ENCODE measurements around the gene MCUB.
A peak's percentile ranks its signal among the peaks of the same experiment; 100 is the strongest.

MCUB gene

DNA sequence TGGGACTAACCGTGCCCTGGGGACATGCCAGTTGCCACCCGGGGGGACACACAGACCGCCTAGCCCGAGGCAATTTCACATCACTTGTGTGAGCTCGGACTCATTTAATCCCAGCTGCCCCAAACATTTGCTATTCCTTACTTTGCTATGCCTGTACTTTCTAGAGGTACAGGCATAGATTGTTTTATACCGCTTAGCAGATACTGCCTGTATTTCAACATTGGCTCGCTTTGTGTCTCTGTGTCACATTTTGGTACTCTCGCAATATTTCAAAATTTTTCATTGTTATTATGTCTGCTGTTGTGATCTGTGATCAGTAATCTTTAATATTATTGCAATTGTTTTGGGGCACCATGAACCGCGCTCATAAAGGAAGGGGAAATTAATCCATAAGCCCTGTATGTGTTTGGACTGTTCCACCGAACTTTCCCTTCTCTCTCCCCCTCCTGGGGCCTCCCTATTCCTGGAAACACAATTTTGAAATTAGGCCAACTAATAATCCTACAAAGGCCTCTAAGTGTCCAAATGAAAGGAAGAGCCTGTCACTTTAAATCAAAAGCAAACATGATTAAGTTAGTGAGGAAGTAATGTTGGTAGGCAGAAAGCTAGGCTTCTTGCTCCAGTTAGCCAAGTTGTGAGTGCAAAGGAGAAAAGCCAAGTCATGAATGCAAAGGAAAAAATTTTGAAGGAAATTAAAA is 143.8 kb downstream of the MCUB start:
- DNase-seq (ENCODE audit: low read depth) = no peak
- H3K4me3 ChIP-seq (ENCODE audit: low read depth, low read length) = peak overlapping the region; percentile 79

DNA sequence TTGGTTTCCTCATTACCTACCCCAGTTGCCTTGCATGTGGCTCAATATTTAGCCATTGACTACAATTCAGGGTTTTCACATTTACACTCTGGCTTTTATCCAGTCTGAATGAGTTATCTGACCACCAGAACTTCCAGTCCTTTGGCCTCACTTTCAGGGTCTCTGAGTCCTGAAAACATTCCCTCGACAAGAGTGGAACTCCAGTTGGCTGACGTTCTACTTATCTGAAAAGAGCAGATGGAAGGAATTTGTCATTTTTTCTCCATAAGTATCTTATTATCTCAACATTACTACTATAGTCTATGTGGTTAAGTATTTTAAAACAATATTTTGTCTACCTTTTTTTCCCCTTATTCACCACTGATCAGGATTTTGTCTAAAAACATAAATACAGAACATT is 148.4 kb downstream of the MCUB start:
- H3K4me3 ChIP-seq (ENCODE audit: low read depth, low read length) = no peak overlapping the region
- no peak for DNase-seq (ENCODE audit: low read depth)

- no peak for DNase-seq (ENCODE audit: low read depth)
- no peak overlapping the region for H3K4me3 ChIP-seq (ENCODE audit: low read depth, low read length)
Observed at GRCh38 chr4:109708990-109709389, 148.9 kb downstream of the MCUB start.

DNA sequence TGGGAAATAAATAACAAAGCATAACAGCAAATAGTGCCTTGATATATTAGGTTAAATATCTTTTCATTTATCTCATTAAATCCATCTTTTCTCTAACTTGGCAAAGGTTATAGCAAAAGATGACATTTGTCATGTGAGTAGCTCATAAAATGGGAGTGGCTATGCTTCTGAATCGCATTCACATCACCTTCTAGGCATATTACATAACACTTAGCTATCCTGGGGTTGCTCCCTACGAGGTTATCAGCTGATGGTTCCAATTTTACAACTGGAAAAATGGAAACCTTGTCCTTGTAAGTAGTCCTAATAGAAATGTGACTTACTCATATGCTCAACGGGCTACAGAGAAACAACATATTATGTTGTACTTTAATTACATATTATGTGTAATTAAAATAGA is 153.5 kb downstream of the MCUB start:
- H3K4me3 ChIP-seq (ENCODE audit: low read depth, low read length) = no peak overlapping the region
- no peak for DNase-seq (ENCODE audit: low read depth)

DNA sequence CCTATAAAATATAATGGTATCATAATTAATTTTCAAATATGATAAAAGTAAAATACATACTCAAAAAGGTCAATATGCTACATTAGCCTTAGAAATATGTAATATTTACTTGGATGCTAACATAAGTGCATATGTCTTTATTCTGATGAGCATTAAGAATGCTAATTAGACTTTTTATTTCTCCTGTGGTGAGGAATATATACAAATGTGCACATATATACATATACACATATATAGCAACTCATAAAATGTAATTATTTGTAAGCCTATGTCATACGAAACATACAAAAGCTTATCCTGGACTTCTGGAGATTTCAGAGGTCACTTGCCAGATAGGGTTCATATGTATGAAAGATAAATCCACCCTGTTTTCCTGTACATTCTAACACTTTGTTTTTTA is 158.7 kb downstream of the MCUB start:
- no peak overlapping the region for H3K4me3 ChIP-seq (ENCODE audit: low read depth, low read length)
- DNase-seq (ENCODE audit: low read depth) = no peak

DNA sequence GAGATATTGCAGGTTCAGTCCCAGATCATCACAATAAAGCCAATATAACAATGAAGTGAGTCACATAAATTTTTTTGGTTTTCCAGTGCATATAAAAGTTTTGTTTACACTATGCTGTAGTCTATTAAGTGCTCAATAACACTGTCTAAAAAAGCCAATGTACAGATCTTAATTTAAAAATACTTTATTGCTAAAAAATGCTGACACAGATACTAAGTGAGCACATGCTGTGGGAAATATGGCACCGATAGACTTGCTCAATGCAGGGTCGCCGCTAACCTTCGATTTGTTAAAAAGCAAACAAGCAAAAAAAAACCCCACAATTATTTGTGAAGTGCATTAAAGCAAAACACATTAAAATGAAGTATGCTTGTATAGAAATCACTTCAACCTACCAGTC is 159.6 kb downstream of the MCUB start:
- no peak for DNase-seq (ENCODE audit: low read depth)
- H3K4me3 ChIP-seq (ENCODE audit: low read depth, low read length) = no peak overlapping the region

DNA sequence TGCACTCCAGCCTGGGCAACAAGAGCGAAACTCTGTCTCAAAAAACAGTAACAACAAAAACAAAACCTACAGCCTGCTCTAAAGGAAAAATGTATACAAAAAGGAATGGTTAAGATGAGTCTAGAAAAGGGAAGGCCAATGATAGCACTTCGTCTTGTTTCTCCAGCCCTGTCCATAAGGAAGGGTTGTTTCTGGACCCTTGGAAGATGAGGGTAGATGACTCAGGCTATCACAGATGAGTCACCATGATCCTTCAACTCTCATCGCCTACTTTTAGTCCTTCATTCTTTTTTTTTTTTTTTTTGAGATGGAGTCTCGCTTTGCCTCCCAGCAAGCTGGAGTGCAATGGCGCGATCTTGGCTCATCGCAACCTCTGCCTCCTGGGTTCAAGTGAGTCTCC is 161.0 kb downstream of the MCUB start:
- H3K4me3 ChIP-seq (ENCODE audit: low read depth, low read length) = no peak overlapping the region
- no peak for DNase-seq (ENCODE audit: low read depth)

DNA sequence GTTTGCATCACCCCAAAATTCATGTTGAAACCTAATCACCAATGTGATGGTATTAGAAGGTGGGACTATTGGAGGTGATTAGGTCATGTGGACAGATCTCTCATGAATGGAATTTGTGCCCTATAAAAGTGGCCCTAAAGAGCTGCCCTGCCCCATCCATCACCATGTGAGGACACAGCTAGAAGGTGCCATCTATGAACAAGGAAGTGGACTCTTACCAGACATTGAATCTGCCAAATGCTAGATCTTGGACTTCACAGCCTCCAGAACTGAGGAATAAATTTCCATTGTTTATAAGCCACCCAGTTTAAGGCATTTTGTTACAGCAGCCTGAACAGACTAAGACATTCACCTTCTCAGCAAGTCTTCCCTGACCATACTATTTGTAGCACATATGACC is 162.3 kb downstream of the MCUB start:
- DNase-seq (ENCODE audit: low read depth) = no peak
- H3K4me3 ChIP-seq (ENCODE audit: low read depth, low read length) = no peak overlapping the region

DNA sequence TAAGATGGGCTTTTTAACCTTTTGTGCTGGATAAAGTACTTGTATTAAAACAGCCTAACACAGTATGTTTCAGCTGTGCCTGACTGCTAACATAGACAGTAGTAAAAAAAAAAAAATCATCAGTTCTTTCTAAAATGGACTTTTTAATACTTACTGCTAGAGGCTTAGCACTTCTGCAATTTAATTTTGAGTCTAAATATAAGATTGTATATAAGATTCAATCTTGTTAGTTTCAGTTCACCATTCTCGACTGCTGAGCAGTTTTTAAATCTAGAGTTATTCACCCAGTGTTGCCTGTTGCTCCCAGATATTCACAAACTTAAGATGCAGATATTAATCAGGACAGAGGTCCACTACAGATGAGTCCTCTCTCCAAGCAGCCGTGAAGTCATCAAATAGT is 163.1 kb downstream of the MCUB start:
- DNase-seq (ENCODE audit: low read depth) = no peak
- H3K4me3 ChIP-seq (ENCODE audit: low read depth, low read length) = no peak overlapping the region

DNA sequence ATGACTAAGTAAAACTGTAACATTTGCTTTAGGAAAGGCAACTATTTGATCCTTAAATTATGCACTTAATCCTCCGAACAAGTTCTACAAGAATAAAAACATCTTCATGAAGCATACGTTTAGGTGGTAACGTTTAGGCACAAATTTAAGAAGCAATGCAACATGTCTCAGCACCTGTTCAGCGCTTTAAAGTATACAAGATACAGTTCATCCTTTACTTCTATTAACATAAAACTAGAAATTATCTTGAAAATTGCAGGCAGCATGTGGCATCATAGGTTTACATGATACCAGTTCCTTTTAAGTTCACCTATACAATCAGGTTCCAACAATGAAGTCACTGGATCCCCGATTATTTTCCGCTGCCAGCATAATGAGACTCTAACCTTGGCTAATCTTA is 168.3 kb downstream of the MCUB start:
- H3K4me3 ChIP-seq (ENCODE audit: low read depth, low read length) = peak overlapping the region; percentile 78
- DNase-seq (ENCODE audit: low read depth) = no peak

DNA sequence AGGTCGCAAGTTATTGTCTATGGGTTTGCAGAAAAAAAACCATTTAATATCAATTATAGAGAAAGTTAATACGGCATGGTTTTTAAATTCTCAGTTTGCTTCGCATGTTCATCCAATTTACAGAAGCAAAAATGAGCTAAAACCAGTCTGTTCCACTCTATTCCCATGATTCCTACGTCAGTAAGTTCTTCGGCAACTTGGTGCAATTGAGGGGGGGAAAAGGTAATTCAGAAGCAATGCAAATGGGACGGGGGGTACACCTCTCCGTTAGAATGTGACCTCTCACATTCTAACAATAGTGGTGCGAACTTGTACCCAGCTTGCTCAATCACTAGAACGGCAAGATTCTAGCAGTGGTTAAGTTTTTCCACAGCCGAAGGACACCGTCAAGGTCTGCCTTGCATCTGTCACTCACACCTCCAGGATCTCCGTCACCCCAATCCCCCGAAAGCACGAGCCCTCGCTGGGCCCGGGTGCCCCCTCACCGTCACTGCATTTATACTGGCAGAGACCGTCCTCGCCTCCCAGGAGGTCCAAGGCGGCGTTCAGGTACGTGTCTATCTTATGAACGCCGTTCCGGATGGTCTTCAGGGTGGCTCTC is 169.2 kb downstream of the MCUB start:
- H3K4me3 ChIP-seq (ENCODE audit: low read depth, low read length) = peak overlapping the region; percentile 78

GRCh38 chr4:109729718-109730618 is 169.9 kb downstream of the MCUB start, which contains the start of gene PLA2G12A:
Gene PLA2G12A (minus strand): TSS chr4:109730070. CDS start chr4:109729809, 261 bp downstream.
- H3K4me3 ChIP-seq (ENCODE audit: low read depth, low read length) = peak within 1 kb of the TSS; percentile 78
- DNase-seq (ENCODE audit: low read depth) = no peak

More for the DNA sequence above, 169.2 kb downstream of the MCUB start:
- no peak for DNase-seq (ENCODE audit: low read depth)

DNA sequence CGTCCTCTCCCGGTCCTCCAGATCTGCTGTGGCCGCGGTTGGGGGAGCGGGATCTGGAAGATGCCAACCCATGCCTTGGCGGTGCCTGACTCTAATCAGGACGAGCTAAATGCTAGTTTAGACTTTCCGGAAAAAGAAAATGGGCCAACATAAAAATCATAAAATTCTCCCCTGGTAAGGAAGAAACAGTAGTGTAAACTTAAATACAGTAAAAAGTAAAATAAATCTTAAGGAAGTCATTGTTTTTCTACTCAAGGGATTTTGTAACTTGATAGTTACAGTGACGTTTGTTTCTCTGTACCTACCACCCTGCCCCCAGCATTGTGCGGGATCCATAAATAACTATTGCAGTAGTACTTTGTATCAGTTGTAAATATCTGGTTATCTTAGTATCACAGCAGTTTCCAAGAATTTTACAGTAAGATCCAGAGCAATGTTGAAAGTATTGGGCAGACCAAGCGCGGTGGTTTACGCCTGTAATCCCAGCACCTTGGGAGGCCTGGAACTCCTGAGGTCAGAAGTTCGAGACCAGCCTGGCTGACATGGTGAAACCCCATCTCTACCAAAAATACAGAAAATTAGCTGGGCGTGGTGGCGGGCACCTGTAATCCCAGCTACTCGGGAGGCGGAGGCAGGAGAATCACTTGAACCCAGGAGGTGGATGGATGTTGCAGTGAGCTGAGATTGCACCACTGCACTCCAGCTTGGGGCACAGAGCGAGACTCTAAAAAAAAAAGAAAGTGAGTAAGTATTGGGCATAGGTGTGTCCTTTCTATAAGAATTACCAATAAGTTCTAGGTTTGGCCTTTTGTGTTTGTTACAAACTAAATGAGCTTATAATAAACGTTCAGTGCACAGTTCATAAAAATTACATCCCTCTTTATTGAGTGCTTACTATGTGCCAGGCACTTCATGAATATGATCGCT is 170.8 kb downstream of the MCUB start:
- H3K4me3 ChIP-seq (ENCODE audit: low read depth, low read length) = peak overlapping the region; percentile 78
- DNase-seq (ENCODE audit: low read depth) = no peak

GRCh38 chr4:109733728-109734127 is 173.7 kb downstream of the MCUB start:
- DNase-seq (ENCODE audit: low read depth) = no peak

GRCh38 chr4:109735566-109736365 is 175.7 kb downstream of the MCUB start:
- no peak overlapping the region for H3K4me3 ChIP-seq (ENCODE audit: low read depth, low read length)
- DNase-seq (ENCODE audit: low read depth) = no peak

More at GRCh38 chr4:109733728-109734127, 173.7 kb downstream of the MCUB start:
- H3K4me3 ChIP-seq (ENCODE audit: low read depth, low read length) = no peak overlapping the region
